ENCODE data around the gene BEND4. TPM values are rescaled to one million over a fixed set of nuclear protein-coding genes. Genes with fewer than 3 reads are reported as not detected.

Gene BEND4
- total RNA-seq, 4 donors from 2014 or later: 0.12 to 0.27 TPM; not detected in 2

- Histone ChIP-seq H3K4me1 (peaks cover 0 to 28% (median 15%) of the 10 kb centered on the region in 3 donors), H3K9me3 (no peaks in the 10 kb centered on the region), H3K36me3 (no peaks in the 10 kb centered on the region), H3K27ac (no peak overlapping the region), H3K4me3 (no peak overlapping the region), H3K27me3 (peaks cover 71% of the 10 kb centered on the region)
- ATAC-seq: no peak
- no peak for TF ChIP-seq EP300 (IDR thresholded peaks at IDR 0.05)
- WGBS, 2 donors (ENCODE audit: low coverage in 1 of 2): 53 to 100% methylated on average over 1 of the region's 1 CpG
Observed at GRCh38 chr4:42148425-42148824, 4.0 kb downstream of the BEND4 start.

GRCh38 chr4:42144028-42144427 lies 8.4 kb downstream of the BEND4 start:
- Histone ChIP-seq H3K27me3 (peaks cover 60% of the 10 kb centered on the region), H3K4me3 (no peak overlapping the region), H3K4me1 (no peaks in the 10 kb centered on the region), H3K9me3 (peaks cover 0 to 9% (median 0%) of the 10 kb centered on the region in 3 donors), H3K27ac (no peak overlapping the region), H3K36me3 (no peaks in the 10 kb centered on the region)
- no peak for TF ChIP-seq POLR2AphosphoS5 (IDR thresholded peaks at IDR 0.05)
- TF ChIP-seq CTCF (IDR thresholded peaks at IDR 0.05): no peak
- TF ChIP-seq EP300 (IDR thresholded peaks at IDR 0.05): no peak
- TF ChIP-seq POLR2A (IDR thresholded peaks at IDR 0.05): no peak
- no peak for ATAC-seq
- 57 to 69% methylated on average over 6 to 7 of the region's 7 CpGs for WGBS, 2 donors (ENCODE audit: low coverage in 1 of 2)

GRCh38 chr4:42142591-42142990 lies 9.9 kb downstream of the BEND4 start:
- Histone ChIP-seq H3K27ac (no peak overlapping the region), H3K36me3 (no peaks in the 10 kb centered on the region), H3K4me1 (no peaks in the 10 kb centered on the region), H3K9me3 (peaks cover 0 to 9% (median 0%) of the 10 kb centered on the region in 3 donors), H3K27me3 (peaks cover 49% of the 10 kb centered on the region), H3K4me3 (no peak overlapping the region)
- TF ChIP-seq EP300 (IDR thresholded peaks at IDR 0.05) (no peak), POLR2A (IDR thresholded peaks at IDR 0.05) (no peak), CTCF (IDR thresholded peaks at IDR 0.05) (no peak)
- ATAC-seq: no peak
- 48 to 57% methylated on average over 3 to 4 of the region's 4 CpGs for WGBS, 2 donors (ENCODE audit: low coverage in 1 of 2)

- ATAC-seq: no peak
- Histone ChIP-seq H3K4me3 (no peak overlapping the region), H3K9me3 (peaks cover 0 to 7% (median 0%) of the 10 kb centered on the region in 3 donors), H3K36me3 (no peaks in the 10 kb centered on the region), H3K4me1 (no peaks in the 10 kb centered on the region), H3K27ac (no peak overlapping the region), H3K27me3 (peaks cover 20% of the 10 kb centered on the region)
- WGBS, 2 donors (ENCODE audit: low coverage in 1 of 2): 64 to 78% methylated on average over 3 of the region's 3 CpGs
- TF ChIP-seq CTCF (IDR thresholded peaks at IDR 0.05) (no peak), POLR2AphosphoS5 (IDR thresholded peaks at IDR 0.05) (no peak), POLR2A (IDR thresholded peaks at IDR 0.05) (no peak), EP300 (IDR thresholded peaks at IDR 0.05) (no peak)
Observed at GRCh38 chr4:42136371-42136770, 16.1 kb downstream of the BEND4 start.

GRCh38 chr4:42133006-42133405 lies 19.4 kb downstream of the BEND4 start:
- no peak for TF ChIP-seq POLR2AphosphoS5 (IDR thresholded peaks at IDR 0.05)
- no peaks in the 10 kb centered on the region for H3K36me3 ChIP-seq
- no peak overlapping the region for H3K4me3 ChIP-seq
- no peak overlapping the region for H3K27ac ChIP-seq
- H3K27me3 ChIP-seq: no peaks in the 10 kb centered on the region
- ATAC-seq: no peak
- H3K9me3 ChIP-seq: peaks cover 0 to 5% (median 0%) of the 10 kb centered on the region in 3 donors
- 54 to 70% methylated on average over 1 of the region's 1 CpG for WGBS, 2 donors (ENCODE audit: low coverage in 1 of 2)
- H3K4me1 ChIP-seq: no peaks in the 10 kb centered on the region

GRCh38 chr4:42132099-42132498 lies 20.4 kb downstream of the BEND4 start:
- no peak for ATAC-seq

More at GRCh38 chr4:42132099-42132498, 20.4 kb downstream of the BEND4 start:
- peaks cover 0 to 5% (median 0%) of the 10 kb centered on the region in 3 donors for H3K9me3 ChIP-seq
- H3K4me1 ChIP-seq: no peaks in the 10 kb centered on the region
- TF ChIP-seq POLR2AphosphoS5 (IDR thresholded peaks at IDR 0.05) (no peak), CTCF (IDR thresholded peaks at IDR 0.05) (no peak), EP300 (IDR thresholded peaks at IDR 0.05) (no peak), POLR2A (IDR thresholded peaks at IDR 0.05) (no peak)
- 89 to 92% methylated on average over 2 to 5 of the region's 7 CpGs for WGBS, 2 donors (ENCODE audit: low coverage in 1 of 2)
- H3K36me3 ChIP-seq: no peaks in the 10 kb centered on the region
- H3K27me3 ChIP-seq: no peaks in the 10 kb centered on the region
- H3K27ac ChIP-seq: no peak overlapping the region
- H3K4me3 ChIP-seq: no peak overlapping the region

Measured in gastroesophageal sphincter (tissue), 4 donors.